ENCODE data around the gene AGBL2.

DNA sequence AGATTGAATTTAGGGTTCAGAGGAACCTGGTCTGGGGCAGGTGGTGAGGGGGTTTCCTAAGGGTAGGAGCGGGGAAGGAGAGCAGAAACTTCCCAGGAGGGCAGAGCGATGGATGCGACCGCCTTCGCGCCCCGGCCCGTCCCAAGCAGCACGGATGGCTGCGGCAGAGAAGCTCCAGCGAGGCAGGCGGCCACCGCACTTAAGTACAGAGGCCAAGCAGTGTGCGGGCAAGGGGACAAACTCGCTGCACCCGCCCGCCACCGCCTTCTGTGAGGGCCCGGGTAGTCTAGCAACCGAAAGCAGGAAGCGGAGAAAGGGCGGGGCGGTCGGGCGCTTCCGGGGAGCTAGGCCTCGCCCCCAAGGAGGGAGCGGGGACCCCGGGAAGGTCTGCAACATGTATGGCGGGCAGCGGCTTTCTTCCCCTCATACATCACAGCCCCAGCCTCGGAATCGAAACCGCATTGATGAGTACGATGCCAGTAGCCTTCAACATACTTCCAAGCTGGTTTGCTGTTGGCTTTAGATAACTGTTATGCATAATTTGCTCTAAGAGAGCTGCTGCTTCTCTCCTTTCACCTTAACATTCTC lies at the start of gene AGBL2:
- no peak for TF ChIP-seq EZH2 (IDR thresholded peaks at IDR 0.05; ENCODE audit: insufficient read depth, poor library complexity, severe bottlenecking)
- TF ChIP-seq EZH2phosphoT487 (IDR thresholded peaks at IDR 0.05; ENCODE audit: insufficient read depth, low read depth), result no peak

Data from GM23248 (cell line).